Measurements from ENCODE around the gene TPRG1.

TPRG1 gene

DNA sequence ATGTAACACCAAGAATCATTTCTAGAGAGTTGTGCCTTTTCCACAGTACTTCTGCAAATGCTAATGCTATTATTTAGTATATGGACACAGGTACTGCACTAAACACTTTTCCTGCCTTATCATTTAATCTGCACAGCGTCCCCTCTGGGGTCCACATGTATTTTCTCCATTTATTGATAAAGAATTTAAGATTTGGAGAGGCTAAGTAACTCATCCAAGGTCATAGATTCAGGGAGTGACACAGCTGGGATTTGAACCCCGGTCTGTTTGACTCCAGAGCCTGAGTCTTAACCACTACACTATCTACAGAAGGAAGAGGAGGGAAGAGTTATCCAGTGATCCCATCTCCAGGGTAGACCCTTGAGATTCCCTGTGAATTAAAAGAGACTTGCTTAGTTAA is 24.9 kb upstream of the TPRG1 start:
- Histone ChIP-seq H3K9me3 (ENCODE audit: severe bottlenecking) (no peaks in the 10 kb centered on the region), H3K27ac (ENCODE audit: poor library complexity, severe bottlenecking) (no peak overlapping the region), H3K27me3 (ENCODE audit: insufficient read depth, poor library complexity, severe bottlenecking) (no peaks in the 10 kb centered on the region), H3K4me3 (ENCODE audit: severe bottlenecking) (no peak overlapping the region), H3K4me1 (ENCODE audit: insufficient read depth, poor library complexity, severe bottlenecking) (no peaks in the 10 kb centered on the region), H3K36me3 (ENCODE audit: low read depth) (no peaks in the 10 kb centered on the region)
- no peak for ATAC-seq (ENCODE audit: low read depth)
- DNase-seq (ENCODE audit: low spot score) = no peak
- TF ChIP-seq, protein P1, sequence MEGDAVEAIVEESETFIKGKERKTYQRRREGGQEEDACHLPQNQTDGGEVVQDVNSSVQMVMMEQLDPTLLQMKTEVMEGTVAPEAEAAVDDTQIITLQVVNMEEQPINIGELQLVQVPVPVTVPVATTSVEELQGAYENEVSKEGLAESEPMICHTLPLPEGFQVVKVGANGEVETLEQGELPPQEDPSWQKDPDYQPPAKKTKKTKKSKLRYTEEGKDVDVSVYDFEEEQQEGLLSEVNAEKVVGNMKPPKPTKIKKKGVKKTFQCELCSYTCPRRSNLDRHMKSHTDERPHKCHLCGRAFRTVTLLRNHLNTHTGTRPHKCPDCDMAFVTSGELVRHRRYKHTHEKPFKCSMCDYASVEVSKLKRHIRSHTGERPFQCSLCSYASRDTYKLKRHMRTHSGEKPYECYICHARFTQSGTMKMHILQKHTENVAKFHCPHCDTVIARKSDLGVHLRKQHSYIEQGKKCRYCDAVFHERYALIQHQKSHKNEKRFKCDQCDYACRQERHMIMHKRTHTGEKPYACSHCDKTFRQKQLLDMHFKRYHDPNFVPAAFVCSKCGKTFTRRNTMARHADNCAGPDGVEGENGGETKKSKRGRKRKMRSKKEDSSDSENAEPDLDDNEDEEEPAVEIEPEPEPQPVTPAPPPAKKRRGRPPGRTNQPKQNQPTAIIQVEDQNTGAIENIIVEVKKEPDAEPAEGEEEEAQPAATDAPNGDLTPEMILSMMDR (IDR thresholded peaks at IDR 0.05; ENCODE audit: poor library complexity, severe bottlenecking) = no peak

DNA sequence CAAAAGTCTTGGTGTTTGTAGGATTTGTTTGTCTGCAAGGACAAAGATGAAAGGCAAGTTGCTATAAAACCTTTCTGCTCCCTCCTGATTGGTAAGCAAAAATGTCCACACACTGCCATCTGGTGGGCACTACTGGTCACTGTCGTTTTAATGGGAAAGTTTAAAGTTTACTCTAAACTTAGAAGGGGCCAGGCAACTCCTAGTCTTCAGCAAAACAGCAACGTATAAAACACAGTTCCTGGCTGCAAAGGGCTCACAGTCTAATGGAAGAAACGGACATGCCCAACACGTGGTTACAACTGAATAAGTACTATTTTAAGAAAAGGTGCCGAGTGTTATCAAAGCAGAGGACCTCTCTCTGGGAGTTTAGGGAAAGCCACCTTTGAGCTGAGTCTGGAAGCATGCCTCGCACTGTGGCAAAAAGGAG is 23.7 kb upstream of the TPRG1 start:
- ATAC-seq (ENCODE audit: low read depth) = peak; percentile 73
- Histone ChIP-seq H3K4me3 (ENCODE audit: severe bottlenecking) (no peak overlapping the region), H3K9me3 (ENCODE audit: severe bottlenecking) (no peaks in the 10 kb centered on the region), H3K4me1 (ENCODE audit: insufficient read depth, poor library complexity, severe bottlenecking) (no peaks in the 10 kb centered on the region), H3K36me3 (ENCODE audit: low read depth) (no peaks in the 10 kb centered on the region), H3K27me3 (ENCODE audit: insufficient read depth, poor library complexity, severe bottlenecking) (no peaks in the 10 kb centered on the region), H3K27ac (ENCODE audit: poor library complexity, severe bottlenecking) (no peak overlapping the region)
- TF ChIP-seq, protein P1 (IDR thresholded peaks at IDR 0.05; ENCODE audit: poor library complexity, severe bottlenecking) = peak; percentile 85
- no peak for DNase-seq (ENCODE audit: low spot score)

DNA sequence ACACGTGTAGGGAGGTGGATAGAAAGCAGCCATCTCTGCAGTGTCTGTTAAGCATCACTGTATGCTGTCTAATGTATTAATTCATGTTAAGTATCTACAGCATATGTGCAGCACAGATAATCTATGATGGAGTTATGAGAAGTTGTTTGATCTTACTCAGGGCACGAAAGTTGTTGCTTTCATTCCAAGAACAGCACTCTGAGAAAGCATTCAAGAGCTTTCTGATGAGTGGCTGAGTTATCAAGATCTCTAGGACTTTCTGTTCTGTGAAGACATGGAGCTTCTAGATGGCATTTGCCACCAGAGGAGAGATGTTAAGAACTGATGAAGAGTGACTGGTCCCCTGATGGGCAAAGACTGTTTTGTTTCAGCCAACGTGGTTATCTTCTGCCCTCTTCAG is 22.6 kb upstream of the TPRG1 start:
- DNase-seq (ENCODE audit: low spot score) (no peak), ATAC-seq (ENCODE audit: low read depth) (no peak)
- Histone ChIP-seq H3K36me3 (ENCODE audit: low read depth) (no peaks in the 10 kb centered on the region), H3K27me3 (ENCODE audit: insufficient read depth, poor library complexity, severe bottlenecking) (no peaks in the 10 kb centered on the region), H3K27ac (ENCODE audit: poor library complexity, severe bottlenecking) (no peak overlapping the region), H3K4me1 (ENCODE audit: insufficient read depth, poor library complexity, severe bottlenecking) (no peaks in the 10 kb centered on the region), H3K4me3 (ENCODE audit: severe bottlenecking) (no peak overlapping the region), H3K9me3 (ENCODE audit: severe bottlenecking) (no peaks in the 10 kb centered on the region)
- TF ChIP-seq, protein P1 (IDR thresholded peaks at IDR 0.05; ENCODE audit: poor library complexity, severe bottlenecking) = no peak

DNA sequence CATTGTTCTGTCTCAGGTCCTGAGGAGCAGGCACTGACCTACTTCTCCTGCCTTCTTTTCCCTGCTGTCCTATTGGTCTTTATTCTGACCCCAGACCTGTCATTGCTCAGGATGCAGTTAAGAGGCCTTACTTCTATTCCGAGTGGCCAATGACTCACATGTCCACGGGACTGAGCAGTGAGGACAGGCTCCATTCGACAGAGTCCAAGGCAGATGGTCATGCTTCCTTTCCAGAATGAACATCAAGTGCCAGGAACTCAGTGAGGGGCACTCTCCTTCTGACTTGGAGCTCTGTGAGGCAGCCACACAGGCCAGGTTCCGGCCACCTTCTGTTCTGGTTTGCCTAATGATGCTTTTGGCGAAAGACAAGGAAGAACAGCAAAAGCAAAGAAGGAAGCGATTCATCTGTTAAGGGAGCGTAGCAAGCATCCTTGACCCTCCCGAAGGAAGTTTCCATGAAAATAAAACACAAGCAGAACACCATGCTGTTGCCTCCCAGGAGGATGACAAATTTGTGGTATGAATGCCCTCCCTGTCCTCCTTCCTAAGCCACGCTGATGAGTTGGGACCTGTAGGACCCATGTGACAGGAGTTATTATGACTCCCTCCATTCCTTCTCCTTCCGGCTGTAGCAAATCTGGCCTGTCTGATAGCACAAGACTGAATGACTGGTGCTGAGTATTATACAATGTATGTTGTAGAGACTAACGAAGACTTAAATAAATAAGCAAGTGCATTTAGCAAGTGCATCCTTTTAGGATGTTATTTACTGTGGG is 14.4 kb upstream of the TPRG1 start:
- TF ChIP-seq, protein P1 (IDR thresholded peaks at IDR 0.05; ENCODE audit: poor library complexity, severe bottlenecking) = no peak
- Histone ChIP-seq H3K9me3 (ENCODE audit: severe bottlenecking) (no peaks in the 10 kb centered on the region), H3K4me1 (ENCODE audit: insufficient read depth, poor library complexity, severe bottlenecking) (no peaks in the 10 kb centered on the region), H3K27ac (ENCODE audit: poor library complexity, severe bottlenecking) (no peak overlapping the region), H3K27me3 (ENCODE audit: insufficient read depth, poor library complexity, severe bottlenecking) (no peaks in the 10 kb centered on the region), H3K36me3 (ENCODE audit: low read depth) (no peaks in the 10 kb centered on the region), H3K4me3 (ENCODE audit: severe bottlenecking) (no peak overlapping the region)
- DNase-seq (ENCODE audit: low spot score) (no peak), ATAC-seq (ENCODE audit: low read depth) (no peak)

DNA sequence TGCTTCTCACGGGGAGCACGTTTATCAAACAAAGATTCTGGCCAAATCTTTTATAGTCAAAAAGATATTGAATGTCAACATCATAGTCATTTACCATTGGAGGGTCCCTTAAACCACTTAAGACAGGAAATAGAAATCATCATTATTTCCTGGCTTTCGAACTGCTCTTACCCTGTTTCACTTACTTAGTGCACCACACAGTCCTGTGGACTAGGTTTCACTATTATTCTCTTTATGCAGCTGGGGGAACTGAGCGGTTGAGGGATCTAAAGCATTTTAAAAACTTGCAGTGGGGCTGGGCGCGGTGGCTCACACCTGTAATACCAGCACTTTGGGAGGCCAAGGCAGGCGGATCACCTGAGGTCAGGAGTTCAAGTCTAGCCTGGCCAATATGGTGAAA is 13.7 kb upstream of the TPRG1 start:
- Histone ChIP-seq H3K36me3 (ENCODE audit: low read depth) (no peaks in the 10 kb centered on the region), H3K4me3 (ENCODE audit: severe bottlenecking) (no peak overlapping the region), H3K9me3 (ENCODE audit: severe bottlenecking) (no peaks in the 10 kb centered on the region), H3K27ac (ENCODE audit: poor library complexity, severe bottlenecking) (no peak overlapping the region), H3K4me1 (ENCODE audit: insufficient read depth, poor library complexity, severe bottlenecking) (no peaks in the 10 kb centered on the region), H3K27me3 (ENCODE audit: insufficient read depth, poor library complexity, severe bottlenecking) (no peaks in the 10 kb centered on the region)
- no peak for DNase-seq (ENCODE audit: low spot score)
- TF ChIP-seq, protein P1 (IDR thresholded peaks at IDR 0.05; ENCODE audit: poor library complexity, severe bottlenecking) = no peak
- ATAC-seq (ENCODE audit: low read depth) = no peak

Measured in RWPE2 (cell line).